Smooth muscle cell (in vitro differentiated cells): ENCODE data around the gene POLH. TPM values are rescaled to one million over a fixed set of nuclear protein-coding genes. Genes with fewer than 3 reads are reported as not detected.

ENCODE experiments used
- DNase-seq: peaks from one replicate; lab custom pipeline; 2025; ENCODE audit not compliant: unreplicated experiment; lab: John Stamatoyannopoulos, UW
- H2AFZ ChIP-seq: fragments of 200-600 bp; sonication (generic); 2 replicates; pipeline ENCODE4 v1.6.0; 2016; ENCODE audit warnings: antibody characterized with exemption, low read depth, mild to moderate bottlenecking
- H3F3A ChIP-seq: fragments of 200-600 bp; sonication (generic); 2 replicates; pipeline ENCODE4 v1.6.0; 2017; ENCODE audit warnings: antibody characterized with exemption, low read depth
- H3K27ac ChIP-seq: fragments of 200-600 bp; sonication (generic); 2 replicates; pipeline ENCODE4 v1.5.1; 2016; ENCODE audit warnings: low read depth, mild to moderate bottlenecking
- H3K27me3 ChIP-seq: fragments of 200-600 bp; sonication (generic); 2 replicates; pipeline ENCODE4 v1.6.1; 2016; ENCODE audit warnings: low read depth, mild to moderate bottlenecking
- H3K36me3 ChIP-seq: fragments of 200-600 bp; sonication (generic); 2 replicates; pipeline ENCODE4 v1.5.1; 2016; ENCODE audit warnings: low read depth
- H3K4me1 ChIP-seq: fragments of 200-600 bp; sonication (generic); 2 replicates; pipeline ENCODE4 v1.5.1; 2016; ENCODE audit warnings: low read depth
- H3K4me2 ChIP-seq: fragments of 200-600 bp; sonication (generic); 2 replicates; pipeline ENCODE4 v1.6.0; 2016; ENCODE audit warnings: mild to moderate bottlenecking
- H3K4me3 ChIP-seq: fragments of 200-600 bp; sonication (generic); 2 replicates; pipeline ENCODE4 v1.5.1; 2016; ENCODE audit warnings: mild to moderate bottlenecking
- H3K79me2 ChIP-seq: fragments of 200-600 bp; sonication (generic); 2 replicates; pipeline ENCODE4 v1.6.0; 2016; ENCODE audit warnings: low read depth, mild to moderate bottlenecking
- H3K9ac ChIP-seq: fragments of 200-600 bp; sonication (generic); 2 replicates; pipeline ENCODE4 v1.6.0; 2016; ENCODE audit warnings: low read depth
- H3K9me3 ChIP-seq: fragments of 200-600 bp; sonication (generic); replicated peaks from 2 replicates; pipeline ENCODE4 v1.5.1; 2016; ENCODE audit warnings: low read depth
- H4K20me1 ChIP-seq: fragments of 200-600 bp; sonication (generic); 2 replicates; pipeline ENCODE4 v1.6.0; 2016; ENCODE audit warnings: low read depth
- CTCF ChIP-seq: fragments of 200-600 bp; sonication (generic); IDR thresholded peaks from 2 replicates; pipeline ENCODE4 v1.5.1; 2017; ENCODE audit warnings: borderline replicate concordance, mild to moderate bottlenecking, antibody characterized with exemption; ENCODE audit not compliant: insufficient read depth, poor library complexity, severe bottlenecking
- WGBS: methylation state at CpG from one replicate; pipeline ENCODE4 v1.1.7; 2016; ENCODE audit warnings: low lambda C conversion rate; 5-methylcytosine and 5-hydroxymethylcytosine counted together
- polyA plus RNA-seq: library from polyadenylated mRNA; unstranded; fragments of >200 nt; fragmentation: Nextera tagmentation; extraction: Ambion mirVana; gene quantifications from 2 replicates; pipeline ENCODE4 v1.2.1, GENCODE V29; 2016
- total RNA-seq: library from RNA; depleted of rRNA; stranded (reverse); fragments of >200 nt; gene quantifications from 2 replicates; pipeline ENCODE4 v1.2.3, GENCODE V29; 2014

Gene POLH
- total and polyA plus RNA-seq, 2 experiments from 2014 or later: 8.4 to 13.3 TPM

- H3K9me3 ChIP-seq: no peaks in the 10 kb centered on the region
- H3K4me3 ChIP-seq: peak within 1 kb of the TSS; percentile 84
- 5% methylated on average over 48 of the region's 48 CpGs for WGBS
- peak within 1 kb of the TSS; percentile 77 for H2AFZ ChIP-seq
- DNase-seq: peak; percentile 23
- H3K4me2 ChIP-seq: peak within 1 kb of the TSS; percentile 87
- H3K9ac ChIP-seq: peak within 1 kb of the TSS; percentile 82
- TF ChIP-seq CTCF: no peak
- no peaks in the 10 kb centered on the region for H3K27me3 ChIP-seq
- peaks cover 8% of the 10 kb centered on the region for H3F3A ChIP-seq
- H3K36me3 ChIP-seq: no peaks in the 10 kb centered on the region
- peak within 1 kb of the TSS; percentile 20 for H3K27ac ChIP-seq
- peaks cover 21% of the 10 kb centered on the region for H3K4me1 ChIP-seq
- peaks cover 40% of the 10 kb centered on the region for H3K79me2 ChIP-seq
- H4K20me1 ChIP-seq: peaks cover 24% of the 10 kb centered on the region
These were observed 59.7 kb downstream of the POLH start, which contains the start of gene MAD2L1BP for GRCh38 chr6:43635387-43636307. TSS of gene MAD2L1BP (plus strand) at chr6:43635840. CDS start at chr6:43635876, 36 bp downstream.

GRCh38 chr6:43636308-43636659 is 60.3 kb downstream of the POLH start:
- H4K20me1 ChIP-seq: peaks cover 28% of the 10 kb centered on the region
- no peaks in the 10 kb centered on the region for H3K9me3 ChIP-seq
- peaks cover 4% of the 10 kb centered on the region for H3F3A ChIP-seq
- H3K79me2 ChIP-seq: peaks cover 42% of the 10 kb centered on the region
- 45% methylated on average over 7 of the region's 7 CpGs for WGBS
- no peak for TF ChIP-seq CTCF
- no peaks in the 10 kb centered on the region for H3K36me3 ChIP-seq
- peaks cover 21% of the 10 kb centered on the region for H3K4me1 ChIP-seq
- H3K4me3 ChIP-seq: peak overlapping the region; percentile 84
- H3K27me3 ChIP-seq: no peaks in the 10 kb centered on the region
- peak overlapping the region; percentile 82 for H3K9ac ChIP-seq
- peak overlapping the region; percentile 87 for H3K4me2 ChIP-seq
- peak overlapping the region; percentile 77 for H2AFZ ChIP-seq
- DNase-seq: no peak
- peak overlapping the region; percentile 20 for H3K27ac ChIP-seq

- Histone ChIP-seq H3K9ac (no peak overlapping the region), H4K20me1 (peaks cover 36% of the 10 kb centered on the region), H3K4me3 (no peak overlapping the region), H3K79me2 (peaks cover 48% of the 10 kb centered on the region), H3K36me3 (no peaks in the 10 kb centered on the region), H3F3A (peaks cover 19% of the 10 kb centered on the region), H3K27me3 (no peaks in the 10 kb centered on the region), H3K4me1 (peaks cover 21% of the 10 kb centered on the region), H2AFZ (no peak overlapping the region), H3K27ac (no peak overlapping the region), H3K9me3 (no peaks in the 10 kb centered on the region), H3K4me2 (no peak overlapping the region)
- 86% methylated on average over 21 of the region's 21 CpGs for WGBS
- TF ChIP-seq CTCF: no peak
- DNase-seq: no peak
These were observed 64.2 kb downstream of the POLH start for GRCh38 chr6:43639984-43640800.
